Cardiac fibroblast (primary cell): ENCODE data around the gene REEP3.

Source experiments
- DNase-seq, 2 donors: peaks; one replicate each; pipeline versions ENCODE4 v3.0.0 to v3.0.0-alpha.2; 2010; ENCODE audit warnings: low read depth in 2 of 2
- H3K4me3 ChIP-seq, 2 donors: replicated peaks in 1 of 2; 1 replicate in 1 of 2; 2 replicates in 1 of 2; pipeline ENCODE4 v1.5.1; 2011; ENCODE audit warnings: low read depth in 2 of 2, low read length in 2 of 2, mild to moderate bottlenecking in 2 of 2, moderate library complexity in 1 of 2
- CTCF ChIP-seq: IDR thresholded peaks from one replicate; pipeline ENCODE4 v1.5.1; 2011; ENCODE audit warnings: low read depth, mild to moderate bottlenecking, low read length, inconsistent platforms

The REEP3 gene

GRCh38 chr10:63603709-63604445, 82.7 kb downstream of the REEP3 start:
- no peak overlapping the region for H3K4me3 ChIP-seq
- no peak for TF ChIP-seq CTCF
- DNase-seq = peak in 1 of 2 donors; percentile 72

GRCh38 chr10:63605197-63605967, 84.2 kb downstream of the REEP3 start:
- DNase-seq = no peak
- no peak for TF ChIP-seq CTCF
- no peak overlapping the region for H3K4me3 ChIP-seq

- H3K4me3 ChIP-seq = no peak overlapping the region
- DNase-seq = no peak
- TF ChIP-seq CTCF = no peak
Observed at GRCh38 chr10:63608511-63608910, 87.3 kb downstream of the REEP3 start.

- DNase-seq = peak; percentile 53 to 62
Observed at GRCh38 chr10:63611078-63611477, 89.9 kb downstream of the REEP3 start.

GRCh38 chr10:63614371-63614891, 93.2 kb downstream of the REEP3 start:
- no peak overlapping the region for H3K4me3 ChIP-seq

More at GRCh38 chr10:63611078-63611477, 89.9 kb downstream of the REEP3 start:
- TF ChIP-seq CTCF = no peak
- no peak overlapping the region for H3K4me3 ChIP-seq

GRCh38 chr10:63618552-63618951, 97.4 kb downstream of the REEP3 start:
- no peak for TF ChIP-seq CTCF
- no peak for DNase-seq
- H3K4me3 ChIP-seq = no peak overlapping the region

More at GRCh38 chr10:63614371-63614891, 93.2 kb downstream of the REEP3 start:
- peak; percentile 14 to 33 for DNase-seq
- no peak for TF ChIP-seq CTCF
